Activated T-cell treated with anti-CD3 and anti-CD28 coated beads for 1 hour (primary cell): ENCODE measurements around the gene MLPH.

ENCODE experiments used
- DNase-seq: peaks from one replicate; pipeline ENCODE4 v3.0.0-alpha.2; 2020; ENCODE audit warnings: low read depth

MLPH gene

DNA sequence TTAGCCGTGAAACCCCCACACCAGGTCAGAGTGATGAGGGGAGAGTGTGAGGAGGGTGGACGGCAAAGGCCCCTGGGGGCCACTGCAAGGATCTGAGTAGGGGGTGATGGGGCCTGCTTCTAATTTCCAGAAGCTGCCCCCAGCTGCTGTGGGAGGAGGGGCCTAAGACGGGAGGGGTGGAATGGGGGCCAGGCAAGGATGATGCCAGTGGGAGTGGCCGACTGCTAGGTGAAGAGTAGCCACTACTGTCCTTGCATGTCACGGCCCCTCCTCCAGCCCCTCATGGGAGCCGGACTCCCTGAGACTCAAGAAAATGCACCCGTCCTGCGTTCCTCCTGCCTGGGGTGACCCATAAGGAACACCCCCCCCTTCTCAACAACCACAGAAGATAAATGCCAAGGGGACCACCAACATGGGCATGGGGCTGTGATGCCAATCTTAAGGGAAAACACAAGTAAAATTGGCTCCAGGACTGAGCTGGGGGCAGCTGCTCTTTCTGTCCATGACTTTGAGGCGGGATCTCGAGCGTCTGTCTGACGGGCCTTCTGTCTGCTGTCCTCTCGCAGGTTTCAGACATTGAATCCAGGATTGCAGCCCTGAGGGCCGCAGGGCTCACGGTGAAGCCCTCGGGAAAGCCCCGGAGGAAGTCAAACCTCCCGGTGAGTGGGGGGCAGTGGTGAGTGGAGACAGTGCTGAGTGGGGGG, 55.1 kb downstream of the MLPH start:
- no peak for DNase-seq

DNA sequence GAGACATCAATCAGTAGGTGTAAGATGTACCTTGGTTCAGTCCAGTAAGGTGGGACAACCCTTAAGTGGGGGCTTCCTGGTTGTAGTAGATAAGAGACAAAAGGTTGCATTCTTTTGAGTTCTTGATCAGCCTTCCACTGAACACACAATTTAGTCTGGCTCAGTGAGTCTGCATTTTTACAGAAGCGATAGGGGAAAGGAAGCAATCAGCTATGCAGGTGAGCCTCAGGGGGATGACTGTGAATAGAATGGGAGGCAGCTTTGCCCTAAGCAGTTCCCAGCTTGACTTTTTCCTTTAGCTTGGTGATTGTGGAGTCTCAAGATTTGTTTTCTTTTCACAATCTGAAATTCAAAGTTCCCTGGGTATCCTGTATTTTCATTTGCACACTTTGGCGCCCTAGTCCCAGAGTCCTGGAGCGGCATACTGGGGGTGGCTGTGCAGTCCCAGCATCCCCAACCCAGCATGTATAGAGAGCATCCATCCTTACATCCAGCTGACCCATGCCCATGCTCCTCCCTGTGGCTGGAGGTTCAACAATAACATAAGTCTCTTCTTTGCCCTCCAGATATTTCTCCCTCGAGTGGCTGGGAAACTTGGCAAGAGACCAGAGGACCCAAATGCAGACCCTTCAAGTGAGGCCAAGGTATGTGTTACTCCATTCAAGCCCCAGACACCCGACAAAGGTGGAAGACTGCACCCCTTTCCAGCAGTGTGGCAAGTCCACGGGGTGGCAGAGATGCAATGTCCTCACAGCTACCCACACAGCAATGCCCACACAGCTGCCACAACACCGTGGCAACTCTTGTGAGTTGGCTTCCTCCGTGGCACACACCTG, 59.2 kb downstream of the MLPH start:
- DNase-seq, result no peak

DNA sequence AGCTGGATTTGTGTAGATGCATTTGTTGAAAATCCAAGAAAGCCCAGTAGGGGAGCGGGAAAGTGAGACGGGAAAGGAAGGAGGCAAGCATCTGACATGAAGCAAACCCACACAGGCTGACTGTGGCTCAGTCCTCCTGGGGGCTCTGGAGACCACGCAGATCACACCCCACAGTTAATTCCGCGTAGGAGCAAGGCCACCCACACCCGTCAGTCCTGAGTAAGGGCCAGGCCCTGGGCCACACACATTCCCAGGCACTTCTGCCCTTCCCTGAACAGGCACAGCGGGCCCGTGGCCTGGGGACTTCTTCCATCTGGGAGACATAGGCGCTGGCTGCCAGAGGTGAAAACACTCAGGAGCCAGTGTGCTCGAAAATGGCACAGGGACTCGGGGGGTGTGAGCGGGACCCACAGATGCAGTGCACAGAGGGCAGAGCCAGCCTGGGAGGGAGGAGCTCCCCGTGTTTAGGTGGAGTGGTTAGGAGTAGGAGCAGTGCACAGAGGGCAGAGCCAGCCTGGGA, 59.9 kb downstream of the MLPH start:
- no peak for DNase-seq

DNA sequence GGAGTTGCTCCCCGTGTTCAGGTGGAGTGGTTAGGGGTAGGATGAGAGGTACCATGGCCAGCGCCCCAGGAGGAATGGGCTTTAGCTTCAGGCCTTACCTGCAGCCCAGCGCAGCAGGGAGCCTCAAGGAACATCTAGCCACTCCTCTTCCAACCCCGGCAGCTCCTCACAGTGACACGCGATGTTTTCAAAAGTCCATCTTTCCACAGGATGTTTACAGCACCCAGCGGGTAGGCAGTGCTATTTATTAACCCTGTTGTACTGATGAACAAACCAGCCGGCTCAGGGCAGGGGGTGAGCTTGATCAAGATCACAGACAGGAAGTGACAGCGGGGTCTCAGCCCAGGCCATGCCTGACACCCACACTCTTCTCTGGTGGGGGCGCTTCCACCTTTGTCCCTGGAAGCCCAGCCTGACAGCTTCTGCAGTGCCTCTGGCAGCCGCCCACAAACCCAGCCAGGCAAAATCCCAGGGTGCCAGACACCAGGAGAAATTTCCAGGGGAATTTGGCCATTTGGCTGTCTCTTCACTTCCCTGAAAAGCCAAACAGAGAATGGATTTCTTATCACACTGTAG, 60.9 kb downstream of the MLPH start:
- DNase-seq, result no peak

DNA sequence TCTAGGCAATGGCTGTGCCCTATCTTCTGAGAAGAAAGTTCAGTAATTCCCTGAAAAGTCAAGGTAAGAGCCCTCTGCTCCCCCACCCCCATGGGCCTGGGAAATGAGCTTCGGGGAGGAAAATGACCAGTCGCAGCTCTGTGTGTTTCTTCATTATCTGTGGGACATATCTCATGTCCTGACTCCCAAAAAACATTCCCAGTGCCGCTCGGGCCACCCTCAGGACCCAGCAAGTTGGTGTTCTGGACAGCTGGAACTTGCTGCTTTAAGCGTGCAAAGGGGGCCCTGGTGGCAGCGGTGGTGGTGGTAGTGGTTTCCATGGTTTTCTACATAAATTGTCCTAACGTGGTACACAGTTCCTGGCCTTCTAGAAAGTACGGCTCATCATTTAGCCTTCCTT, 62.2 kb downstream of the MLPH start:
- DNase-seq, result no peak

DNA sequence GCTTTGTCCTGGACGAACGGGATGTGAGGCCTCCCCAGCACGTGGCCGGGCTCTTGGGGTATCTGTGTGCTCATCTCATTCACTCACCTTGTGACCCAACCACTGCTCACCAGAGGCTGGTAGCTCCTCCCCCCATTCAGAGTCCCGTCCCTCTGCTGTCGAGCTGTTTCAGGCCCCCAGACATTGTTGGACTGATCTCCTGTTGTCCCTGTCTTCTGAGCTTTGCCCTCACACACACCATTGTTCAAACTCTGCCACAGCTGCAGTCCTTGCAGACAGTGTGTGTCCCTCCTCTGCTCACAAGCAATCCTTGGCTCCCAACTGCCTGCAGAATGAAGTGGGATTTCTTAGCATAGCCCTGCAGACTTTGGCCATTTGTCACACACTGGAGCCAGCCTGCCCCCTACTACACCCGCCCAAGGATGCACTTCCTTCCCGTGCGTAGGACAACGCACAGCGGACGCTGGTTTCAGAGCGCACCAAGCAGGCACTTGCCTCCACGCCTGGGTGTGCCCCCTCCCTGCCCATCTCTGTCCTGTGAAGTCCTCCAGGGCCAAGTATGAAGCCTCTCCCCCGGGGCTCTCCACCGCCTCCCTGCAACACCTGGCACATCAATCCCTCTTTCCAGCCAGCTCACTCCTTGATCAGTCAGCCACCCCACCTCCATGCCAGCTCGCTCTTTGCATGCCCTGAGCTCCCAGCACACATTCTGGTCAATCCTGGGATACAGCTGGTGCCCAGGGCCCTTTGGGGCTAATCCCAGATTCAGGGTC, 62.8 kb downstream of the MLPH start:
- no peak for DNase-seq

DNA sequence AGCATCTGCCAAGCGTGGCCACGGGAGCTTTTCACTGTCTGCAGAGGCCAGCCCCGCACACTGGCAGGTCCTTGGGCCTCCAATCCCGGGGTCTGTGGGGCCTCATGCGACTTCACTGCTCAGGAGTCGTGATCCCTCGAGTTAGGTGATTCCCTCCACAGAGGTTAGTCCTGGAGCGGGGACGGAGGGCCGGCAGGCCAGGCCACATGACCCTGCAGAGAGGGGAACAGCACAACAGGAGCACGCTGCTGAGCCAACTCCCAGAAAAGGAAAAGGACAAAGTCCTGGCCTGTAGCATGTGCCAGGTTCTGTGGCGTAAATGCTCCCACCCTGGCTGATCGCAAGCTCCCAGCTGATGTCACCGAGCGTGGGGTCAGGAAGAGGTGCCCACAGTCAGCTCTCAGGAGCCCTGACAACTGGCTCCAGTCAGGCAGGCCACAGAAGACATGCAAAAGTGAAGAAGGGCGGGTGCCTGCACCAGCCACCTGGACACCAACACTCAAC, 64.1 kb downstream of the MLPH start:
- DNase-seq, result no peak

DNA sequence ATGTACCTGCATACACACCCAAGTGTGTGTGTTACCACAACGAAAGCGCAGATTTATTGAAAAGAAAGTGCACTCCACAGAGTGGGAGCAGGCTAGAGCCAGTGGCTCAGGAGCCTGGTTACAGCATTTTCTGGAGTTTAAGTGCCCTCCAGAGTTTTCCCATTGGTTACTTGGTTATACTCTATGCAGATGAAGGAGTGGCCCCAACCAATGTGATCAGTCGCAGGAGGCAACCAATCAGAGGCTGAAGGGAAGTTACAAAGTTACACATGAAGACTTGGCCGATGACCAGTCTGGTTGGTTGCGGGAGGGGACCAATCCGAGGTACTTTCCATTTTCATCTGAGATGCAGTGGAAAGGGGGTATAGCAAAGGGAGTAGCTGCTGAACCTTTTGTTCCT, 65.9 kb downstream of the MLPH start:
- no peak for DNase-seq

DNA sequence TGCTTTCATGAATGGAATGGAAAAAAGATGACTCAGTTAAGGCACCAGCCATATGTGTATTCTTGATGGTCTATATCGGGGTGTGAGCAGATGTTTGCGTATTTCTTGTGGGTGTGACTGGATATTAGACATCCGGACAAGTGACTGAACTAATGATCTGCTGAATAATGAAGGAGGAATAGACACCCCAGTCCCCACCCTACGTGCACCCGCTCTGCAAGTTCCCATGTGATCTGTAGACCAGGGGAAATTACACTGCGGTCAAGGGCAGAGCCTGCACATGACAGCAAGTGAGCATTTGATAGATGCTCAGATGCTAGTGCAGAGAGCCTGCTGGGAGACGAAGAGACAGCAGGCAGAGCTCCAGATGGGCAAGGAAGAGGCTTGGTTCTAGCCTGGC, 66.9 kb downstream of the MLPH start:
- DNase-seq, result no peak

DNA sequence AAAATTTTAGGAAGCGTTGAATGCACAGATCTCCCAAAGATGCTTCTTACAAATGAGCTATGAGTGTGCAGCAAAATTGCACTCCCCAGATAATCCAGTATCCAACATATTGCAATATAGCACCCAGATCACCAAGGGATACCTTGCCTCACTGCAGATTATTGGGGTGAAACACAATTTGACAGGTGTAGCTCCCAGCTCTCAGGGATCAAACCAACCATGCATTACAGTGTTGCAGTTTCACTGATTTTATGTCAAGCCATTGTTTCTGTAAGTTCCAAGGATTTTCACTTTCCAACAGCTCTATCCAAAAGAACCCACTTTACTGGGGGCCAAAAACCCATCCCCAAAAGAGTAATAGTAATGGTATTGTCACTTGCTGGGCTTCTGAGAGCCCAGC, 68.5 kb downstream of the MLPH start:
- no peak for DNase-seq

DNA sequence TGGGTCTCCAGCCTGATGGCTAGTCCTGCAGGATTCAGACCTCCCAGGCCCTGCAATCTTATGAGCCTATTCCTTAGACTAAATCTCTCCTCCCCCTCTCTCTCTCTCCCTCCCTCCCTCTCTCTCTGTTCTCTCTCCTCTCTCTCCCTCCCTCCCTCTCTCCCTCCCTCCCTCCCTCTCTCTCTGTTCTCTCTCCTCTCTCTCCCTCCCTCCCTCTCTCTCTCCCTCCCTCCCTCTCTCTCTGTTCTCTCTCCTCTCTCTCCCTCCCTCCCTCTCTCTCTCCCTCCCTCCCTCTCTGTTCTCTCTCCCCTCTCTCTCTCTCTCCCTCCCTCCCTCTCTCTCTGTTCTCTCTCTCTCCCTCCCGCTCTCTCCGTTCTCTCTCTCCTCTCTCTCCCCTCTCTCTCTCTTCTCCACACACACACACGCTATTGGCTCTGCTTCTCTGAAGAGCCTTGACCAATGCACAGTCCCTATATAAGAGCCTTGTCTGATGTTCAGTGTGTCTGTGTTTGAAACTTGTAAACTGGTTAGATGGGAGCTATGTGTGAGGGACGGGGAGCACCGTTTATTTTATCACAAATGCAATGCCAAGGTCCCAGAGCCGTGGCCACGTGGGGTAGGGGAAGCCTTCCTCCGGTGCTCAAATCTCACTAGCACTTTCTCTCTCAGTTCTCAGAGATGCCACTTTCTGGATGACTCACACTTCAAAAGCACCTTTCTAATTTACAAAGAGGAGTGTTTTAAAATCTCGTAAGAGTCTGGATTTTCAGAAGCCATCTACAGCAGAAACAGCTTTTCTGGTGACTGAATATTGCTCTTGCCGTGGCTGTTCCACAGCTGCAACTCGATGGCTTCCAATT, 70.0 kb downstream of the MLPH start:
- no peak for DNase-seq

DNA sequence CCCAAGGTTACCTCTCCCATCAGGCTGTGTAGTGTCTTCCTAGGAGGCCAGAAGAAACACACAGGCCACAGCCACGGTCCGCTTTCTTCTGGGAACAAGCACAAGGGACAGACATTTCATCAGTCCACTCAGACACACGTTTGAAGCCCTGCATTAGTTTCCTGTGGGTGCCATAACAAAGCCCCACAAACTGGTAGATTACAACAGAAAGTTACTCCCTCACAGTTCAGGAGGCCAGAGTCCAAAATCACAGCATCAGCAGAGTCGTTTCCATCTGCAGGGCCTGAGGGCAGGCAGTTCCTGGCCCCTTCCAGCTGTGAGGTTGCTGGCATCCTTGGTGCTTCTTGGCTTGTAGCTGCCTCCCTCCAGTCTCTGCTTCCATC, 70.6 kb downstream of the MLPH start:
- DNase-seq, result no peak

DNA sequence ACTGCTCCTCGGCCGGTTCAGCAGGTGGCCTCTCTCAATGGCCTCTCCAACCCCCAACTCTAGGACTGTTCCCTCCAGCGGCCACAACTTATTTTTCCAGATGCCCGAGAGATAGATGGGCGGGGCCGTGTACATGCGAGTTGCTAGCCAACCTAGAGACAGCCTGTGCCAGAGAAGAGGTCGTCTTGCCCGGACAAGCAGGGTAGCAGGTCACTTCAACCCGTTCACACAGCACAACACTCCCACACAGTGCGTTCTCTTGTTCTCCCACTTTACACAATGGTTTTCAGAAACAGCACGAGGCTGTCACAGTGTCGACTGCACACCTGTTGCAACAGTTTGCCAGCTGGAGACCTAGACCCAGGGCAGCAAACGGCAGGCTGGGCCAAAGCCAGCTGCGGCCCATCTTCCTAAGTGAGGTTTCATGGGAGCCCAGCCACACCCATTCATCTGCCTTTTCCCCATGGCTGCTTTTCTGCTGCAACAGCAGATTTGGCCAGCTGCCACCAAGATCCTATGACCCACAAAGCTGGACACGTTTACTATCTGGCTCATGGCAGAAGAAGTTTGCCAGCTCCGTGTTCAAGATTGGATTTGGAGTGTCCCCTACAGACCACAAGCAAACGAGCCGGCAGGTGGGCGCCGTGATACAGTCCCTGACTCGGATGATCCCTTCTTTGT, 72.0 kb downstream of the MLPH start:
- DNase-seq, result no peak

DNA sequence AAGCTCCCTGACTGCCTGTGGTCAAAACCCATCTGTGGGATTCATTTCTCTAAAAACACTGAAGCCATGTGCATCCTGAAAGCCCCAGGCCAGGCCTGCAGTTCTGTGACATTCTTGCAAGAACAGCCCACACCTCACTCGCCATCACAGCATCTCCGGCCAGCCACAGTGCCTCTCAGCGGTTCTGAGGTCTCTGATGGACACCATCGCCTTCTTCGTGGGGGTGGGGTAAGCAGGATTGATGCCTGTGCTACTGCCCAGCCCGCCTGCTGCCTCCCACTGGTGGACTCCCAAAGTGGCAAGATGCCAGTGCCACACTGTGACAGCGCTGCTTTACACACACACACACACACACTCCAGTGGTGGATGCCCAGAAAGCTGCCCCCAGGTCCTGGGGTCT, 74.2 kb downstream of the MLPH start:
- DNase-seq, result no peak

DNA sequence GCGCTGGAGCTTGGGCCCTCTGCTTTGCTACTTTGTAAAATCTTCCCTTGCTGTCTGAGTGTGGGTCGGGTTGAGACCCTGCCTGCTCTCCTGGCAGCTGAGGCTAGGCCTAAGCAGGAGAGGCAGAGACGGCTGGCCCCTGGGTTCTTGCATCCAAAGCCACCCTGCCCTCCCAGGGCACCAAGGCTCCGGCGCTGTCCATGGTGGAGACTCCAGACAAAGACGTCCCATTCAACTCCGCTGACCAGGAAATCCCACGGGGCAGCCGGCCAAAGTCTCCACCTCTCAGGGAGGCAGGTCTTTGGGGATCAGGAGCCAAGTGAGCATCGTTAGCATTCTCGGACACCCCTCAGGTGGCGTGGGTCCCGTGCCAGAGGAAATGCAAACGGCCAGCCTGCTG, 76.8 kb downstream of the MLPH start:
- no peak for DNase-seq

DNA sequence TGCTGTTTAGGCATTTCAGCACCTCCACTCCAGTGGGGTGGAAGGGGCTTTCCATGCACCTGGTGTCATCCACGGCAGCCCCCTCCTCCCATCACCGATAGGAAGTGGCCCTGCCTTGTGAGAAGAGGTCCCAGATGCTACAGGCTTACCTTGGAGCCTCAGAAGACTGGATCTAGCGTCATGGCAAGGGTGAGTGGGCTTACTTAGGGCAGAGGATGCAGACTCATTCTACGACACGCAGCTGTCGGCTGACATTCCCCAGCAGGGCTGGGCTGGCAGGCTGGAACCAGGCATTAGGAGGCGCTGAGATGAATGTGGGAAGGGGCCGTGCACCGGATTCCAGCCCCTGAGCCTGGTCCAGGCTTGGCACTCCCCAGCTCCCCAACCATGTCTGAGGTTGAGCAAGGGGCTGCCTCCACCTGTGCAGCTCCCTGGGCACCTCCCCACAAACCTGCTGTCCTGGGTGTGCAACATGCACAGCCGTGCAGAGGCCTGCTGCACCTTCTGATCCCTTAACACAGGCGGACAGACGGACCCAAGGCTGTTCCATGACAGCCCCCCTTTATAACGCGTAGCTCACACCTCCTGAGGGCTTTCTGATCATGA, 77.6 kb downstream of the MLPH start:
- no peak for DNase-seq

DNA sequence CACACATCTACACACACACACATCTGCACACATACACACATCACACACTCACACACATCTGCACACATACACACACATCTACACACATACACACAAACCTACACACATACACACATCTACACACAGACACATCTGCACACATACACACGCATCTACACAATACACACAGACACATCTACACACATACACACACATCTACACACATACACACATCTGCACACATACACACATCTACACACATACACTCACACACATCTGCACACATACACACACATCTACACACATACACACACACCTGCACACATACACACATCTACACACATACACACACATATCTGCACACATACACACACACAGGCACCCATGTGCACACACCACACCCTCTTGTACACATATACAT, 78.9 kb downstream of the MLPH start:
- no peak for DNase-seq

DNA sequence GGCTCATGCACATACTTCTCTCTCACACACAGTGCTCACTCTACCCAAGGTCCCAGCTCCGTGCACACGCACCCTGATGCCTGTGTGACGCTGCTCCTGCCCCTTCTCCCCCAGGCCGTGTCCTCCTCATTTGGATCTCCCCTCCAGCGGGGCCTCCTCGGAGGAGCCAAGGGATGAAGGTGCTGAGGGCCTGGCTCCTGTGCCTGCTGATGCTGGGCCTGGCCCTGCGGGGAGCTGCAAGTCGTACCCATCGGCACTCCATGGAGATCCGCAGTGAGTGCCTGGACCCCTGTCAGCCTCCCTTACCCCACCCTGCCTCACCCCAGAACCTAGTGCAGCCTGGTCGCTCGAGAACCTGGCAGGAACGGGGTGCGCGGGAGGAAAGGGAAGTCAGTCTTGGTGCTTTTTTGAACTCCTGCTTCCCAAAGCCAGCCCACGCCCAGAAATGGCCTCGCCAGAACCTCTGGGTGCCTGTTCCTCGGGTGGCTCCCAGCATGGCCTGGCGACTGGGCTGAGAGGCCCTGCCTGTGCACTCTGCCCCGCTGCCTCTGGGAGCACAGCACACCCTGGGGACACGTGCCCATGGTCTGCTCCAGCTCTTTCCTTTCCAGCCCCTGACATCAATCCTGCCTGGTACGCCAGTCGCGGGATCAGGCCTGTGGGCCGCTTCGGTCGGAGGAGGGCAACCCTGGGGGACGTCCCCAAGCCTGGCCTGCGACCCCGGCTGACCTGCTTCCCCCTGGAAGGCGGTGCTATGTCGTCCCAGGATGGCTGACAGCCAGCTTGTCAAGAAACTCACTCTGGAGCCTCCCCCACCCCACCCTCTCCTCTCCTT, 79.6 kb downstream of the MLPH start, which contains the start of gene PRLH:
TSS of gene PRLH (plus strand) at position 174 of the 835 bp plus-strand sequence. CDS start at position 174, 0 bp downstream.
- no peak for DNase-seq
